Stimulated activated CD4-positive, alpha-beta T cell treated with anti-CD3 and anti-CD28 coated beads, TNF-alpha, amount 100 ng/mL, for 4 hours (primary cell): ENCODE data around the gene CTLA4.
"Not testable (repeated sequence)": the region's sequence is repeated elsewhere in the genome, so short reads cannot be mapped to it uniquely, and the experiment has no call there.

Experiments used
- DNase-seq, 3 experiments: peaks; one replicate each; pipeline ENCODE4 v3.0.0-alpha.2; 2020; ENCODE audit warnings: low read depth in 3 of 3

CTLA4 gene

GRCh38 chr2:203857656-203858055 is 9.9 kb upstream of the CTLA4 start:
- no peak for DNase-seq

GRCh38 chr2:203858176-203858575 is 9.4 kb upstream of the CTLA4 start:
- DNase-seq = no peak

- DNase-seq = no peak
Measured at GRCh38 chr2:203859030-203859789, 8.4 kb upstream of the CTLA4 start.

- DNase-seq = no peak
Measured at GRCh38 chr2:203861197-203861596, 6.4 kb upstream of the CTLA4 start.

GRCh38 chr2:203861607-203862006 is 6.0 kb upstream of the CTLA4 start:
- DNase-seq = no peak

- peak in 2 of 3 experiments; percentile 17 to 18 for DNase-seq
Measured at GRCh38 chr2:203869223-203870042, 1.9 kb downstream of the CTLA4 start.

- no peak for DNase-seq
Measured at GRCh38 chr2:203870481-203870880, 2.9 kb downstream of the CTLA4 start.

- no peak for DNase-seq
Measured at GRCh38 chr2:203870941-203871340, 3.4 kb downstream of the CTLA4 start.

- no peak for DNase-seq
Measured at GRCh38 chr2:203871371-203871983, 3.9 kb downstream of the CTLA4 start.

GRCh38 chr2:203873461-203873860 is 5.9 kb downstream of the CTLA4 start:
- no peak for DNase-seq

- DNase-seq = no peak
Measured at GRCh38 chr2:203873921-203874631, 6.5 kb downstream of the CTLA4 start.

- DNase-seq = no peak
Measured at GRCh38 chr2:203875471-203875870, 7.9 kb downstream of the CTLA4 start.

- no peak for DNase-seq
Measured at GRCh38 chr2:203876328-203876727, 8.8 kb downstream of the CTLA4 start.

- DNase-seq = no peak
Measured at GRCh38 chr2:203878063-203878462, 10.5 kb downstream of the CTLA4 start.

GRCh38 chr2:203880557-203881125 is 13.1 kb downstream of the CTLA4 start:
- no peak for DNase-seq

GRCh38 chr2:203881185-203881584 is 13.6 kb downstream of the CTLA4 start:
- not testable (repeated sequence) for DNase-seq

GRCh38 chr2:203882551-203882950 is 15.0 kb downstream of the CTLA4 start:
- DNase-seq = no peak

- DNase-seq = no peak
Measured at GRCh38 chr2:203886661-203887151, 19.1 kb downstream of the CTLA4 start.

- DNase-seq = no peak
Measured at GRCh38 chr2:203887677-203888076, 20.1 kb downstream of the CTLA4 start.

- DNase-seq = no peak
Measured at GRCh38 chr2:203889542-203889941, 22.0 kb downstream of the CTLA4 start.

- DNase-seq = no peak
Measured at GRCh38 chr2:203889944-203890343, 22.4 kb downstream of the CTLA4 start.
